ENCODE data around the gene TMEM178B. TPM values are rescaled to one million over a fixed set of nuclear protein-coding genes. Genes with fewer than 3 reads are reported as not detected.

The TMEM178B gene
- total and polyA plus RNA-seq, 3 experiments from 2014 or later = 0.02 to 1.1 (median 0.97) TPM

DNA sequence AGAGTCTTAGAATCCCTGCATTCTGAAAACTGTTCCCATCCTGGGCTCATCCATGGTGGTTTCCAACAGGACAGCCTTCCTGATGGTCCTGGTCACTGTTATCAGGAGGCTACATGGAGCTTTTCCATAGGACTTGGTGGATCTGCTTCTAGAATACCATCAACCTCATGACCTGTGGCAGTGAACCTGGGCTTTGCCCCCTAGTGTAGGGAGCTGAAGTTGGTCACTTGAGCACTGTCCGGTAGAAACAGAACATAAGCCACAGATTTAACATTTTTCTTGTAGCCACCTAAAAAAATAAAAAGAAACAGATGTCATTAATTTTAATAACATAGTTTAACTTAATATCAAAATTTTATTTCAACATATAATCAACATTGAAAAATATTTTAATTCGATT is 165.8 kb downstream of the TMEM178B start:
- H3K27me3 Mint-ChIP-seq = peaks cover 3 to 7% of the 10 kb centered on the region in 2 donors
- Histone ChIP-seq H3K4me1 (ENCODE audit: insufficient read depth, low read length) (no peaks in the 10 kb centered on the region), H3K4me3 (ENCODE audit: low read length) (no peak overlapping the region), H3K9me3 (ENCODE audit: low read length) (no peaks in the 10 kb centered on the region), H3K27me3 (ENCODE audit: insufficient read depth, low read length, poor library complexity, severe bottlenecking) (no peaks in the 10 kb centered on the region), H3K36me3 (ENCODE audit: insufficient read depth, low read length) (no peaks in the 10 kb centered on the region), H3K27ac (ENCODE audit: low read depth, low read length) (no peak overlapping the region)
- ChIA-PET CTCF (no interaction called here), POLR2A (no interaction called here)
- H3K36me3 Mint-ChIP-seq = no peaks in the 10 kb centered on the region
- H3K27ac Mint-ChIP-seq = no peak overlapping the region
- no peaks in the 10 kb centered on the region for H3K9me3 Mint-ChIP-seq
- DNase-seq = no peak
- no peak overlapping the region for H3K4me3 Mint-ChIP-seq
- H3K4me1 Mint-ChIP-seq = no peaks in the 10 kb centered on the region

DNA sequence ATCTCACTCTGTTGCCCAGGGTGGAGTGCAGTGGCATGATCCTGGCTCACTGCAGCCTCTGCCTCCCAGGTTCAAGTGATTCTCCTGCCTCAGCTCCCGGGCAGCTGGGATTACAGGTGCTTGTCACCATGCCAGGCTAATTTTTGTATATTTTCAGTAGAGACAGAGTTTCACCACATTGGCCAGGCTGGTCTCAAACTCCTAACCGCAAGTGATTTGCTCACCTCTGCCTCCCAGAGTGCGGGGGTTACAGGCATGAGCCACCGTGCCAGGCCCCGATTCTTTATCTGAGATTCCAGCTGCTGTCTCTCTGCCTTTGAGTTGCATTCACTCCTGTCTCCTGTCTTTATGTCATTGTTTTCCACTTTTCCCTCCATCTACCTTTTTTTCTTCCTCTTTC is 168.7 kb downstream of the TMEM178B start:
- Histone ChIP-seq H3K27ac (ENCODE audit: low read depth, low read length) (no peak overlapping the region), H3K9me3 (ENCODE audit: low read length) (no peaks in the 10 kb centered on the region), H3K4me3 (ENCODE audit: low read length) (no peak overlapping the region), H3K4me1 (ENCODE audit: insufficient read depth, low read length) (no peaks in the 10 kb centered on the region), H3K27me3 (ENCODE audit: insufficient read depth, low read length, poor library complexity, severe bottlenecking) (no peaks in the 10 kb centered on the region), H3K36me3 (ENCODE audit: insufficient read depth, low read length) (no peaks in the 10 kb centered on the region)
- DNase-seq = no peak
- Mint-ChIP-seq H3K27ac (no peak overlapping the region), H3K4me3 (no peak overlapping the region), H3K27me3 (peaks cover 2 to 3% of the 10 kb centered on the region in 2 donors), H3K9me3 (no peaks in the 10 kb centered on the region), H3K4me1 (no peaks in the 10 kb centered on the region), H3K36me3 (no peaks in the 10 kb centered on the region)
- ChIA-PET POLR2A (no interaction called here), CTCF (no interaction called here)

DNA sequence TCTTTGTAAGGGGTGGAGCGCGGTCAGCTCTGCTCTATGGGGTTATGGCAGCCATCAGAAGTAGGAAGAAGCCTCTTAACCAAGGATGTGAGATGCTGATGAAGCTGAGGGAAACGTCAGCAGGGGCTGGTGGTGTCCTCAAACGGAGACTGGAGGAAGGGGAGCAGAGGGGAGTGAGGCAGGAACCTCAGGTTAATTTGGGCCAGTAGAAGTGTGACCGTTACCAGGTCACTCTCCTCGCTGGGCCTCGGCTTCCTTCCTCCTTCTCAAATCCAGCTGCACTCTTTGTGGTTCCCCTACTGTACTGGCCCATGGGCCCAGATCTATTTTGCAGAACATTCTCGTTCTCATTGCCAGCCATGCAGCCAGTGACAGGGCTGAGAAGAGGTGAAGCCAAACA is 169.5 kb downstream of the TMEM178B start:
- H3K4me3 ChIP-seq (ENCODE audit: low read length) = no peak overlapping the region
- no peaks in the 10 kb centered on the region for H3K36me3 ChIP-seq (ENCODE audit: insufficient read depth, low read length)
- Mint-ChIP-seq H3K4me3 (no peak overlapping the region), H3K27ac (no peak overlapping the region), H3K9me3 (no peaks in the 10 kb centered on the region), H3K36me3 (no peaks in the 10 kb centered on the region), H3K4me1 (no peaks in the 10 kb centered on the region), H3K27me3 (peaks cover 2 to 3% of the 10 kb centered on the region in 2 donors)
- POLR2A ChIA-PET = no interaction called here
- no peak for DNase-seq
- CTCF ChIA-PET = no interaction called here
- H3K9me3 ChIP-seq (ENCODE audit: low read length) = no peaks in the 10 kb centered on the region
- no peaks in the 10 kb centered on the region for H3K4me1 ChIP-seq (ENCODE audit: insufficient read depth, low read length)
- no peaks in the 10 kb centered on the region for H3K27me3 ChIP-seq (ENCODE audit: insufficient read depth, low read length, poor library complexity, severe bottlenecking)
- H3K27ac ChIP-seq (ENCODE audit: low read depth, low read length) = no peak overlapping the region

- H3K36me3 Mint-ChIP-seq = peaks cover 0 to 3% (median 0%) of the 10 kb centered on the region in 3 donors
- no peak overlapping the region for H3K4me3 ChIP-seq (ENCODE audit: low read length)
- CTCF ChIA-PET = no interaction called here
- no peaks in the 10 kb centered on the region for H3K4me1 ChIP-seq (ENCODE audit: insufficient read depth, low read length)
- POLR2A ChIA-PET = interaction anchor here (0.6 kb wide), 1 partner anchor 677 kb away, joined by 4 read pairs; no protein-coding TSS in a partner anchor
- no peak overlapping the region for H3K27ac ChIP-seq (ENCODE audit: low read depth, low read length)
- H3K27me3 ChIP-seq (ENCODE audit: insufficient read depth, low read length, poor library complexity, severe bottlenecking) = no peaks in the 10 kb centered on the region
- no peaks in the 10 kb centered on the region for H3K4me1 Mint-ChIP-seq
- H3K27ac Mint-ChIP-seq = no peak overlapping the region
- no peaks in the 10 kb centered on the region for H3K9me3 Mint-ChIP-seq
- DNase-seq = no peak
- H3K4me3 Mint-ChIP-seq = no peak overlapping the region
- H3K9me3 ChIP-seq (ENCODE audit: low read length) = no peaks in the 10 kb centered on the region
- H3K27me3 Mint-ChIP-seq = peaks cover 2 to 3% of the 10 kb centered on the region in 2 donors
- no peaks in the 10 kb centered on the region for H3K36me3 ChIP-seq (ENCODE audit: insufficient read depth, low read length)
Observed at GRCh38 chr7:141244435-141244834, 170.6 kb downstream of the TMEM178B start.

DNA sequence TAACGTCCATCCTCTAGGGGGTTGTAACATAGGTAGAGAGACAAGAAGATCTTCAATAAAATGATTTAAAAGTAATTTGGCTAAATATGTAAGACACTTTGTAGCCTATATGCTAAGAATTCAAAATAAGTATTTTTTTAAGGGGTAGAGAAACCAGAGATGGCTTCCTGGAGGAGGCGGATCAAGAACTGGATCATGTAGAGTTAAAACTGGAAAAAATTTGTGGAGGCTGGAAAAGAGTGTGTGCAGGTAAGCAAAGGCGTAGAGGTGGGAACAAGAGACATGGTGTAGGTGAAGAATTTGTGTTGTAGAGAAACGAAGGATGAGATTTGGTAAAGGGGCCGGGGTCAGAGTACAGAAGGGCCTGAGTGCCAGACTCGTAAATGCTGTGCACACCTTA is 172.6 kb downstream of the TMEM178B start:
- Histone ChIP-seq H3K4me1 (ENCODE audit: insufficient read depth, low read length) (no peaks in the 10 kb centered on the region), H3K4me3 (ENCODE audit: low read length) (no peak overlapping the region), H3K27me3 (ENCODE audit: insufficient read depth, low read length, poor library complexity, severe bottlenecking) (no peaks in the 10 kb centered on the region), H3K36me3 (ENCODE audit: insufficient read depth, low read length) (no peaks in the 10 kb centered on the region), H3K27ac (ENCODE audit: low read depth, low read length) (no peak overlapping the region), H3K9me3 (ENCODE audit: low read length) (no peaks in the 10 kb centered on the region)
- Mint-ChIP-seq H3K27ac (no peak overlapping the region), H3K4me3 (no peak overlapping the region), H3K4me1 (no peaks in the 10 kb centered on the region), H3K9me3 (no peaks in the 10 kb centered on the region), H3K27me3 (peaks cover 6 to 8% of the 10 kb centered on the region in 2 donors), H3K36me3 (peaks cover 0 to 3% (median 0%) of the 10 kb centered on the region in 3 donors)
- DNase-seq = no peak
- POLR2A ChIA-PET = no interaction called here
- CTCF ChIA-PET = no interaction called here

- ChIA-PET POLR2A (no interaction called here), CTCF (no interaction called here)
- Histone ChIP-seq H3K4me3 (ENCODE audit: low read length) (no peak overlapping the region), H3K9me3 (ENCODE audit: low read length) (no peaks in the 10 kb centered on the region), H3K27me3 (ENCODE audit: insufficient read depth, low read length, poor library complexity, severe bottlenecking) (no peaks in the 10 kb centered on the region), H3K27ac (ENCODE audit: low read depth, low read length) (no peak overlapping the region), H3K36me3 (ENCODE audit: insufficient read depth, low read length) (no peaks in the 10 kb centered on the region), H3K4me1 (ENCODE audit: insufficient read depth, low read length) (no peaks in the 10 kb centered on the region)
- no peak overlapping the region for H3K27ac Mint-ChIP-seq
- peaks cover 0 to 3% (median 0%) of the 10 kb centered on the region in 3 donors for H3K36me3 Mint-ChIP-seq
- H3K4me1 Mint-ChIP-seq = no peaks in the 10 kb centered on the region
- DNase-seq = no peak
- H3K9me3 Mint-ChIP-seq = peaks cover 0 to 3% (median 0%) of the 10 kb centered on the region in 5 donors
- no peak overlapping the region for H3K4me3 Mint-ChIP-seq
- peaks cover 5 to 12% of the 10 kb centered on the region in 2 donors for H3K27me3 Mint-ChIP-seq
Observed at GRCh38 chr7:141251180-141251579, 177.3 kb downstream of the TMEM178B start.

- H3K4me3 Mint-ChIP-seq = no peak overlapping the region
- no peaks in the 10 kb centered on the region for H3K4me1 Mint-ChIP-seq
- POLR2A ChIA-PET = interaction anchor here (0.6 kb wide), 1 partner anchor 1813 kb away, joined by 5 read pairs; no protein-coding TSS in a partner anchor
- H3K36me3 Mint-ChIP-seq = peaks cover 0 to 3% (median 0%) of the 10 kb centered on the region in 3 donors
- no peaks in the 10 kb centered on the region for H3K9me3 ChIP-seq (ENCODE audit: low read length)
- no peak for DNase-seq
- H3K27ac ChIP-seq (ENCODE audit: low read depth, low read length) = no peak overlapping the region
- H3K27me3 ChIP-seq (ENCODE audit: insufficient read depth, low read length, poor library complexity, severe bottlenecking) = no peaks in the 10 kb centered on the region
- no peaks in the 10 kb centered on the region for H3K4me1 ChIP-seq (ENCODE audit: insufficient read depth, low read length)
- no peak overlapping the region for H3K4me3 ChIP-seq (ENCODE audit: low read length)
- no peak overlapping the region for H3K27ac Mint-ChIP-seq
- CTCF ChIA-PET = no interaction called here
- H3K27me3 Mint-ChIP-seq = peaks cover 5 to 12% of the 10 kb centered on the region in 2 donors
- no peaks in the 10 kb centered on the region for H3K36me3 ChIP-seq (ENCODE audit: insufficient read depth, low read length)
- H3K9me3 Mint-ChIP-seq = peaks cover 0 to 6% (median 0%) of the 10 kb centered on the region in 5 donors
Observed at GRCh38 chr7:141251957-141252356, 178.1 kb downstream of the TMEM178B start.

- POLR2A ChIA-PET = no interaction called here
- CTCF ChIA-PET = no interaction called here
- no peaks in the 10 kb centered on the region for H3K36me3 ChIP-seq (ENCODE audit: insufficient read depth, low read length)
- no peaks in the 10 kb centered on the region for H3K9me3 ChIP-seq (ENCODE audit: low read length)
- Mint-ChIP-seq H3K27ac (peak overlapping the region in 1 of 8 donors; percentile 58), H3K36me3 (peaks cover 0 to 3% (median 3%) of the 10 kb centered on the region in 3 donors), H3K9me3 (peaks cover 0 to 19% (median 14%) of the 10 kb centered on the region in 5 donors), H3K4me1 (no peaks in the 10 kb centered on the region), H3K27me3 (peaks cover 3 to 4% of the 10 kb centered on the region in 2 donors), H3K4me3 (no peak overlapping the region)
- H3K27ac ChIP-seq (ENCODE audit: low read depth, low read length) = no peak overlapping the region
- H3K4me1 ChIP-seq (ENCODE audit: insufficient read depth, low read length) = no peaks in the 10 kb centered on the region
- H3K4me3 ChIP-seq (ENCODE audit: low read length) = no peak overlapping the region
- no peak for DNase-seq
- no peaks in the 10 kb centered on the region for H3K27me3 ChIP-seq (ENCODE audit: insufficient read depth, low read length, poor library complexity, severe bottlenecking)
Observed at GRCh38 chr7:141257597-141257996, 183.7 kb downstream of the TMEM178B start.

DNA sequence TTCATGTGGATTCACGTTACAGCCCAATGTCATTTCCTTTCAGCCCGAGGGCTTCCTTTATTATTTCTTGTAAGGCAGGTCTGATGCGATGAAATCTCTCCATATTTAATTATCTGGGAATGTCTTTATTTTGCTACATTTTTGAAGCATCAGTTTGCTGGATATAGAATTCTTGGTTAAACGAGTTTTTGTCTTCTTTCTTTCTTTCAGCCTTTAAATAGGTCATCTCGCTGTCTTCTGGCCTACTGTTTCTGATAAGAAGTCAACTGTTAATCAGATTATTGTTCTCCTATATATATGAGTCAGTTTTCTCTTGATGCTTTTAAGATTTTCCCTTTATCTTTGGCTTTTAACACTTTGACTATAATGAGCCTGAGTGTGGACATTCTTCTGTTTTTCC is 184.7 kb downstream of the TMEM178B start:
- DNase-seq = no peak
- Mint-ChIP-seq H3K9me3 (peaks cover 0 to 19% (median 14%) of the 10 kb centered on the region in 5 donors), H3K27me3 (peaks cover 5 to 7% of the 10 kb centered on the region in 2 donors), H3K36me3 (peaks cover 0 to 3% (median 3%) of the 10 kb centered on the region in 3 donors), H3K4me1 (peaks cover 0 to 4% (median 4%) of the 10 kb centered on the region in 3 donors), H3K27ac (no peak overlapping the region), H3K4me3 (no peak overlapping the region)
- H3K9me3 ChIP-seq (ENCODE audit: low read length) = no peaks in the 10 kb centered on the region
- no peaks in the 10 kb centered on the region for H3K4me1 ChIP-seq (ENCODE audit: insufficient read depth, low read length)
- H3K4me3 ChIP-seq (ENCODE audit: low read length) = no peak overlapping the region
- ChIA-PET CTCF (no interaction called here), POLR2A (no interaction called here)
- no peak overlapping the region for H3K27ac ChIP-seq (ENCODE audit: low read depth, low read length)
- H3K27me3 ChIP-seq (ENCODE audit: insufficient read depth, low read length, poor library complexity, severe bottlenecking) = no peaks in the 10 kb centered on the region
- no peaks in the 10 kb centered on the region for H3K36me3 ChIP-seq (ENCODE audit: insufficient read depth, low read length)
